Caco-2 (cell line): Measurements from ENCODE around the gene GOLGA6A. TPM values are rescaled to one million over a fixed set of nuclear protein-coding genes. Genes with fewer than 3 reads are reported as not detected.

Source experiments
- BruUV-seq: library from RNA; stranded (reverse); fragments of 400-500 nt; replicated peaks from 2 replicates; lab custom pipeline; 2021; lab: Mats Ljungman, UMichigan
- CTCF ChIA-PET: fragments of 300-600 bp; sonication (Branson Sonifier 250); formaldehyde crosslinking; loops from one replicate; lab custom pipeline; 2022; ENCODE audit warnings: antibody characterized with exemption; lab: Charles Lee
- POLR2A ChIA-PET: fragments of 300-600 bp; sonication (Branson Sonifier 250); formaldehyde crosslinking; loops from one replicate; lab custom pipeline; 2022; ENCODE audit warnings: antibody characterized with exemption; lab: Charles Lee
- DNase-seq, 2 experiments: peaks; one replicate each; pipeline versions ENCODE4 v3.0.0 to v3.0.0-alpha.2; 2020 to 2022
- H3K27me3 ChIP-seq: replicated peaks from 2 replicates; pipeline ENCODE4 v1.6.0; 2011; ENCODE audit warnings: low read length; ENCODE audit not compliant: control insufficient read depth, insufficient read depth
- H3K36me3 ChIP-seq: 2 replicates; pipeline ENCODE4 v1.5.1; 2011; ENCODE audit warnings: low read length; ENCODE audit not compliant: control insufficient read depth, insufficient read depth
- H3K4me1 ChIP-seq: fragments of 250-450 bp; sonication (Bioruptor Pico); 2 replicates; pipeline ENCODE4 v1.5.1; 2020; ENCODE audit warnings: mild to moderate bottlenecking
- H3K4me3 ChIP-seq: 2 replicates; pipeline ENCODE4 v1.5.1; 2011; ENCODE audit warnings: low read depth, mild to moderate bottlenecking, control low read depth, low read length
- H3K9me3 ChIP-seq: fragments of 250-450 bp; sonication (Bioruptor Pico); 2 replicates; pipeline ENCODE4 v1.5.1; 2020; ENCODE audit warnings: mild to moderate bottlenecking, moderate library complexity
- H3K27ac Mint-ChIP-seq: one replicate; pipeline ENCODE4 v1.8.0; 2022; ENCODE audit warnings: mixed read lengths; ENCODE audit not compliant: unreplicated experiment
- H3K27me3 Mint-ChIP-seq: one replicate; pipeline ENCODE4 v1.8.0; 2022; ENCODE audit warnings: mixed read lengths; ENCODE audit not compliant: insufficient read depth, unreplicated experiment
- H3K36me3 Mint-ChIP-seq: one replicate; pipeline ENCODE4 v1.8.0; 2022; ENCODE audit warnings: mild to moderate bottlenecking, mixed read lengths; ENCODE audit not compliant: insufficient read depth, unreplicated experiment
- H3K4me1 Mint-ChIP-seq: one replicate; pipeline ENCODE4 v1.8.0; 2022; ENCODE audit warnings: low read depth, mixed read lengths; ENCODE audit not compliant: unreplicated experiment
- H3K4me3 Mint-ChIP-seq: one replicate; pipeline ENCODE4 v1.8.0; 2022; ENCODE audit warnings: mild to moderate bottlenecking, moderate library complexity, mixed read lengths; ENCODE audit not compliant: unreplicated experiment
- H3K9me3 Mint-ChIP-seq: one replicate; pipeline ENCODE4 v1.8.0; 2022; ENCODE audit warnings: mixed read lengths; ENCODE audit not compliant: unreplicated experiment
- CTCF ChIP-seq, 2 experiments: fragments of 200-600 bp in 1 of 2; IDR thresholded peaks; 1 replicate in 1 of 2; 2 replicates in 1 of 2; pipeline versions ENCODE4 v1.5.1 to v1.8.0; 2011 to 2022; ENCODE audit warnings: antibody characterized with exemption in 1 of 2, control low read depth in 1 of 2, inconsistent platforms in 1 of 2, low read depth in 1 of 2, low read length in 1 of 2, mild to moderate bottlenecking in 1 of 2, moderate library complexity in 1 of 2; ENCODE audit not compliant: insufficient read depth in 1 of 2, severe bottlenecking in 1 of 2, unreplicated experiment in 1 of 2
- intact Hi-C: fragments of 100-400 bp; cut with micrococcal nuclease; formaldehyde crosslinking; loops from one replicate; pipeline ENCODE4 v1.10.0; 2022; ENCODE audit not compliant: unreplicated experiment
- total RNA-seq: library from RNA; stranded (reverse); gene quantifications from 2 replicates; pipeline ENCODE4 v1.2.3, GENCODE V29; 2022

GOLGA6A gene
- total RNA-seq, 1 experiment from 2014 or later, result not detected

DNA sequence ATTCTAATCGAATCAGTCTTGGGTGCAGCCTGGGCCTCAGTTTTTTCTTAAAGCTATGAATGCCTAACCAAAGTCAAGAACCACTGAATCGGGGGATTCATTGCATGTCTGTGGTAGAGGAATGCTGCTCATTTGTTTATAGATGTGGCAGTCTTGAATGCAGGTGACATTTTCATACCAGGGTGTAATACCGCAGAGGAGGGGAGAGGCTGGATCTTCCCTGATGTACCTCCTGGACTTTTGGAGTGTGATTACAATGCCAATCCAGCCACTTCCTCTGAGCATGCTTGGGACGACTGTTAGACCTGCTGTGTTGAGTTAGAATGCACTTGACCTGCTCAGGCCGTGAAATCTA is 42.7 kb downstream of the GOLGA6A start:
- BruUV-seq, result no TSS peak
- DNase-seq, result no peak
- TF ChIP-seq CTCF (IDR thresholded peaks at IDR 0.05; ENCODE audit: insufficient read depth in 1 of 2, low read depth in 1 of 2, low read length in 1 of 2, severe bottlenecking in 1 of 2, unreplicated experiment in 1 of 2), result no peak
- H3K27me3 Mint-ChIP-seq, result peaks cover 4% of the 10 kb centered on the region
- no peaks in the 10 kb centered on the region for H3K36me3 ChIP-seq
- H3K4me1 ChIP-seq, result no peaks in the 10 kb centered on the region
- POLR2A ChIA-PET, result no interaction called here
- no peaks in the 10 kb centered on the region for H3K4me1 Mint-ChIP-seq
- H3K27ac Mint-ChIP-seq, result no peak overlapping the region
- no peaks in the 10 kb centered on the region for H3K36me3 Mint-ChIP-seq
- no peaks in the 10 kb centered on the region for H3K9me3 ChIP-seq
- H3K9me3 Mint-ChIP-seq, result no peaks in the 10 kb centered on the region
- H3K4me3 Mint-ChIP-seq, result no peak overlapping the region
- no peak overlapping the region for H3K4me3 ChIP-seq
- CTCF ChIA-PET, result interaction anchor here (6.2 kb wide), 1 partner anchor 67 kb away, joined by 194 read pairs; no protein-coding TSS in a partner anchor
- intact Hi-C loops, result loop anchor here (5.0 kb wide), 1 partner anchor 47 kb away; the partner anchor contains the start of genes PML and STOML1
- H3K27me3 ChIP-seq, result no peaks in the 10 kb centered on the region

DNA sequence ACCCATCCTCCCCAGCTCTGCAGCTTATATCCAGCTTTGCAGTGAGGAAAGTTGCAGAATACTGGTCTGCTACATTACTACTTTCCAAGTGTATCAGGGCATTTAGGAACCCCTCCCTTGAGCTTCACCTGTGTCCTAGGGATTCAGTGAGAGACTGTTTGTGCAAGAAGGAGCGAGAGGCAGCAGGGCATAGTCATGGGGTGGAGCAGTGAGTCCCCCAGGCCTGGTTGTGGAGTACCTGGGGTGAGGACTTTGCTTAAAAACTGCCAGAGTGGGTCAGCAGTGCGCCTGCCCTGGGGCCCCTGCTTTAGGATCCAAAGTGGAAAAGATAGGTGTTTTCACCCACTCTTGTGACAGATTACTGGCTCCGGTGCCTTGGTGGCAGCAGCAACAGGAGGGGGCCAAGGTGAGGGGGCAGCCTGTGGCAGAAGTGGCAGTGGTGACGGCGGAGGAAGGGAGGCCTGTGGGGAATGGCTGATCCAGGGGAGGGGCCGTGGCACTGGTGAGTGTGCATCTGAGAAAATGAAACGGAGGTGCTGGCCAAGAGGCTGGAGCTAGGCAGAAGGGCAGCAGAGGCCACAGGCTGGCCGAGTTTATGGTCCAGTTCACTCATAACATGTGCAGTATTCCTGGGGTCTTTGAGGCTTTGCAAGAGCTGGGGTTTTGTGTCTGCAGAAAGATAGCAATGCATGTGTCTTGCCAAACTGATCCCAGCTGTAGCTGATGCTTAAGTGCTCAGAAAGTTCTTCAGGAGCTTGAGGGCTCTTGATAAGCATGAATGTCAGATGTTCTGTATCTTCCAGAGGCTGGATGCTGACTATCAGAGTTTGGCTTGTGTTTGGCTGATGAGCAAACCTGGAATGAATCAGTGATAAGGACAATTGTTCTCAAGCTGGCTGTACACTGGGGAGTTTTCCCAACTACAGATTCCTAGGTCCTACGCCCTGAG is 43.4 kb downstream of the GOLGA6A start:
- Histone ChIP-seq H3K36me3 (no peaks in the 10 kb centered on the region), H3K4me1 (no peaks in the 10 kb centered on the region), H3K9me3 (no peaks in the 10 kb centered on the region), H3K4me3 (no peak overlapping the region), H3K27me3 (no peaks in the 10 kb centered on the region)
- no peak for DNase-seq
- H3K27me3 Mint-ChIP-seq, result peaks cover 4% of the 10 kb centered on the region
- H3K4me1 Mint-ChIP-seq, result no peaks in the 10 kb centered on the region
- ChIA-PET CTCF (interaction anchor here (0.7 to 6.2 kb wide), 2 partner anchors 66 to 379 kb away, joined by 3 to 194 read pairs; no protein-coding TSS in a partner anchor), POLR2A (no interaction called here)
- H3K4me3 Mint-ChIP-seq, result no peak overlapping the region
- H3K27ac Mint-ChIP-seq, result no peak overlapping the region
- H3K9me3 Mint-ChIP-seq, result no peaks in the 10 kb centered on the region
- H3K36me3 Mint-ChIP-seq, result no peaks in the 10 kb centered on the region
- no peak for TF ChIP-seq CTCF (IDR thresholded peaks at IDR 0.05; ENCODE audit: insufficient read depth in 1 of 2, low read depth in 1 of 2, low read length in 1 of 2, severe bottlenecking in 1 of 2, unreplicated experiment in 1 of 2)
- intact Hi-C loops, result loop anchor here (5.0 kb wide), 1 partner anchor 47 kb away; the partner anchor contains the start of genes PML and STOML1
- BruUV-seq, result no TSS peak

- no peak for DNase-seq
- ChIA-PET POLR2A (no interaction called here), CTCF (interaction anchor here (0.6 to 6.2 kb wide), 9 partner anchors 10 to 86 kb away, joined by 3 to 194 read pairs (median 4); partner anchors contain the start of gene PML)
- Histone ChIP-seq H3K27me3 (no peaks in the 10 kb centered on the region), H3K9me3 (no peaks in the 10 kb centered on the region), H3K4me3 (no peak overlapping the region), H3K36me3 (no peaks in the 10 kb centered on the region), H3K4me1 (no peaks in the 10 kb centered on the region)
- intact Hi-C loops, result loop anchor here (1.0 to 5.0 kb wide), 2 partner anchors 45 to 64 kb away; partner anchors contain the start of genes PML and STOML1
- no peak for TF ChIP-seq CTCF (IDR thresholded peaks at IDR 0.05; ENCODE audit: insufficient read depth in 1 of 2, low read depth in 1 of 2, low read length in 1 of 2, severe bottlenecking in 1 of 2, unreplicated experiment in 1 of 2)
- no peak overlapping the region for H3K27ac Mint-ChIP-seq
- H3K4me1 Mint-ChIP-seq, result no peaks in the 10 kb centered on the region
- H3K27me3 Mint-ChIP-seq, result peaks cover under 1% of the 10 kb centered on the region
- H3K36me3 Mint-ChIP-seq, result no peaks in the 10 kb centered on the region
- H3K9me3 Mint-ChIP-seq, result no peaks in the 10 kb centered on the region
- BruUV-seq, result no TSS peak
- H3K4me3 Mint-ChIP-seq, result no peak overlapping the region
These were observed 44.9 kb downstream of the GOLGA6A start for GRCh38 chr15:74037171-74038117.
